Activated CD4-positive, alpha-beta T cell treated with anti-CD3 and anti-CD28 coated beads for 36 hours (primary cell): Measurements from ENCODE around the gene SETD5. TPM values are rescaled to one million over a fixed set of nuclear protein-coding genes. Genes with fewer than 3 reads are reported as not detected.

Experiments
- ATAC-seq: fragments of 200-7000 bp; cut with Tn5 transposase; one replicate; pipeline ENCODE4 v1.10.0; 2021; ENCODE audit warnings: mild to moderate bottlenecking, moderate library complexity
- CTCF ChIA-PET: fragments of 350-600 bp; sonication (Branson Sonifier 250); formaldehyde crosslinking; loops from one replicate; lab custom pipeline; 2021; ENCODE audit warnings: antibody characterized with exemption; lab: Charles Lee
- POLR2A ChIA-PET: fragments of 350-600 bp; sonication (Branson Sonifier 250); formaldehyde crosslinking; loops from one replicate; lab custom pipeline; 2021; ENCODE audit warnings: antibody characterized with exemption, inconsistent platforms; lab: Charles Lee
- DNase-seq: peaks from one replicate; pipeline ENCODE4 v3.0.0-alpha.2; 2020
- H3K27ac Mint-ChIP-seq: one replicate; pipeline ENCODE4 v1.8.0; 2021; ENCODE audit warnings: mixed read lengths
- H3K27me3 Mint-ChIP-seq: one replicate; pipeline ENCODE4 v1.8.0; 2021; ENCODE audit warnings: mixed read lengths
- H3K36me3 Mint-ChIP-seq: one replicate; pipeline ENCODE4 v1.8.0; 2021; ENCODE audit warnings: low read depth, mixed read lengths
- H3K4me1 Mint-ChIP-seq: one replicate; pipeline ENCODE4 v1.8.0; 2021; ENCODE audit warnings: mixed read lengths
- H3K4me3 Mint-ChIP-seq: one replicate; pipeline ENCODE4 v1.8.0; 2021; ENCODE audit warnings: mild to moderate bottlenecking, moderate library complexity, mixed read lengths
- H3K9me3 Mint-ChIP-seq: one replicate; pipeline ENCODE4 v1.8.0; 2021; ENCODE audit warnings: low read depth, mixed read lengths
- intact Hi-C, 2 experiments: fragments of 100-400 bp; cut with DNase I in 1 of 2; cut with micrococcal nuclease in 1 of 2; formaldehyde crosslinking; loops; one replicate each; pipeline versions ENCODE4 v1.14.2 to v1.15.1; 2022 to 2024; cut with DNase I, micrococcal nuclease
- total RNA-seq, 2 experiments: library from RNA; stranded (reverse); gene quantifications; one replicate each; pipeline ENCODE4 v1.2.3, GENCODE V29; 2021

Gene SETD5
- total RNA-seq, 2 experiments from 2014 or later: 115 to 148 TPM

DNA sequence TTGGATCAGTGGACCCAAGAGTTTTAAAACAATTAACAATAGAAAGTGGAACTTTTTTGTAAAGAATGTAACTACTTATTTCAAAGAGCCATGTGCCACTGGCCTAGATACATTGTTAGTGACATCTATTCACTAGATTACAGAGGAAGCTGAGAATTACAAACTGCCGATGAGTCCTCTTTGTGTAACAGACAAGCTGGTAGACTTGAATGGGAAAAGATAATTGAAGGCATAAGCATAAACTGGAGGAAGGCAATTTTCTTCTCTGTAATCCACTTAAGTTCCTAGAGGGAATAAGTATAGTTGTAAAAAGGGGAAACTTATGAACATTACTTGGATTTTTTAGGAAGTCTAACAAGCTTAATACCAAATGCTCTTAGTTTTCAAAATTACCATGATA, 19.4 kb upstream of the SETD5 start:
- CTCF ChIA-PET: interaction anchor here (1.1 to 1.7 kb wide), 4 partner anchors 8 to 25 kb away, joined by 3 to 5 read pairs (median 4); partner anchors contain the start of gene THUMPD3
- ATAC-seq (no peak), DNase-seq (no peak)
- peaks cover 22% of the 10 kb centered on the region for H3K4me1 Mint-ChIP-seq
- H3K9me3 Mint-ChIP-seq: no peaks in the 10 kb centered on the region
- H3K4me3 Mint-ChIP-seq: no peak overlapping the region
- H3K27me3 Mint-ChIP-seq: no peaks in the 10 kb centered on the region
- peaks cover 72% of the 10 kb centered on the region for H3K36me3 Mint-ChIP-seq
- intact Hi-C loops: no loop called here
- no peak overlapping the region for H3K27ac Mint-ChIP-seq
- POLR2A ChIA-PET: interaction anchor here (2.3 kb wide), 1 partner anchor 19 kb away, joined by 11 read pairs; no protein-coding TSS in a partner anchor

DNA sequence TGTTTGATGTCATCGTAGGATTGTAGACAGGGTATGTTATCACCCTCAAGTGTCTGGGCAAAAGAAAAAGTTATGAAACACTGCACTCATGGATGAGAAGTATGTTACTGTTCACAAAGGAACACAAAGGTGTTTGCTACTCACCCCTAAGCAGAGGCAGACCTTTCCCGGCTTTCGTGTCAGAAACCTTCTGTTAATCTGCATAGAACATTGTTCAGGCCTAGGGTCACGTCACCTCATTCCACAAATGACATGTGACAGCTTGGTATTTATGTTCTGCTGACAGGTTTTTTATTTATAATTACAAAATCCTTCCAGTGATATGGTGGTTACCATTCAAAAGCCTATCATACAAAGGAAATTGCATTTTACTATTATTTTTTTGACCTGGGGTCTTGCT, 18.1 kb upstream of the SETD5 start:
- intact Hi-C loops: no loop called here
- Mint-ChIP-seq H3K36me3 (peaks cover 74% of the 10 kb centered on the region), H3K9me3 (no peaks in the 10 kb centered on the region), H3K27ac (no peak overlapping the region), H3K27me3 (no peaks in the 10 kb centered on the region), H3K4me1 (peaks cover 14% of the 10 kb centered on the region), H3K4me3 (no peak overlapping the region)
- ChIA-PET POLR2A (interaction anchor here (0.5 to 0.6 kb wide), 2 partner anchors 14 to 343 kb away, joined by 4 to 10 read pairs; no protein-coding TSS in a partner anchor), CTCF (interaction anchor here (0.7 to 1.7 kb wide), 5 partner anchors 10 to 277 kb away, joined by 3 to 4 read pairs (median 4); no protein-coding TSS in a partner anchor)
- DNase-seq (no peak), ATAC-seq (no peak)

DNA sequence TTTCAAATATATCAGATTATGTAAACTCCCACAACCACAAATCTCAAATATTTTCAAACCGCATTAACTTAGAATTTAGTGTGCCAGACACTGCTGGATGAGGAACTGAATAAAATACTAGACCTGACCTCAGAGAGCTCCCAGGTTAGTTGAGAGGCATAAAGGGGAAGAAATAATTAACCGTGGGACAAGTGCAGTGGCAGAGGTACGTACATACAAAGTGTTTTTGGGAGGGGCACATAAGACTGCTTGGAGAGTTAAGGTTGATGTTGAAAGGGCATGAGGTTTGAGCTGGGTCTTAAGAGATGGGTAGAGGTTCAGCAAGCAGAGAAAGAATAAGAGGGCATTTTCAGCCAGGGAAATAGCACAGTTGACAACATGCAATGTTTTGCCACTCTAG, 17.4 kb upstream of the SETD5 start:
- Mint-ChIP-seq H3K27ac (peak overlapping the region; percentile 32), H3K9me3 (no peaks in the 10 kb centered on the region), H3K4me1 (peaks cover 15% of the 10 kb centered on the region), H3K27me3 (no peaks in the 10 kb centered on the region), H3K4me3 (no peak overlapping the region), H3K36me3 (peaks cover 73% of the 10 kb centered on the region)
- intact Hi-C loops: no loop called here
- DNase-seq (no peak), ATAC-seq (no peak)
- POLR2A ChIA-PET: no interaction called here
- CTCF ChIA-PET: interaction anchor here (0.7 to 1.2 kb wide), 3 partner anchors 9 to 276 kb away, joined by 3 to 4 read pairs (median 3); no protein-coding TSS in a partner anchor

DNA sequence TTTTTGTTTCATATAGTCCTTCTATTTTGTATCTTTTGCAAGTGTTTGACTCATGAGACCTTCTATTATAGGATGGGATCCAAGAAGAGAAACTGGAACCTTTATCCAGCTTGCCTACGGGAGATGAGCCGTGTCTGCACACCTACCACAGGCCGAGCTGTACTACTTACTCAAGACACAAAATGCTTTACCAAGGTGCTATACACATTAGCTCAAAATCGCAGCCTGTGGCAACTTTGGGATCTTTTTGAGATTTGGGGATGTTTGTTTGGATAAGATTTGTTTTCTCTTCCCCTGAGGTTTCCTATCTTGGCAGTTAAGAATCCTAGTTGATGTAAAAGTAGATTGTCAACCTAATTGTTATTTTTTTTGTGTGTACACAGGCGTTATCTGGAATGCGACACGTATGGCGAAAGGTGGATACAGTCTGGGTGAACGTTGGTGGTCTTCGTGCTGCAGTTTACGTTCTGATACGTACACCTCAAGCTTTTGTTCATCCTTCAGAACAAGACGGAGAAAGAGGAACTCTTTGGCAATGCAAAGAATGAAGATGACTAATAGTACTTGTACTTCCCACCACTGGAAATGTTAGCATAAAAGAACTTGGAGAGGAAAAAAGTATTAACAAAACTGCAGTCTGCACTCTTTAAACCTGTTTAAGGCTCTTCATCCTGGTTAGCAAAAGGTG, 13.1 kb upstream of the SETD5 start:
- no peak overlapping the region for H3K4me3 Mint-ChIP-seq
- intact Hi-C loops: loop anchor here in 1 of 2 experiments (1.0 kb wide), 1 partner anchor 9 kb away; no protein-coding TSS in a partner anchor
- ATAC-seq (peak; percentile 29), DNase-seq (no peak)
- no peaks in the 10 kb centered on the region for H3K9me3 Mint-ChIP-seq
- ChIA-PET POLR2A (interaction anchor here (0.7 to 1.2 kb wide), 2 partner anchors 11 to 407 kb away, joined by 3 read pairs; no protein-coding TSS in a partner anchor), CTCF (interaction anchor here (1.5 to 2.8 kb wide), 3 partner anchors 10 to 39 kb away, joined by 4 to 8 read pairs (median 7); no protein-coding TSS in a partner anchor)
- peak overlapping the region; percentile 40 for H3K27ac Mint-ChIP-seq
- H3K4me1 Mint-ChIP-seq: peaks cover 19% of the 10 kb centered on the region
- no peaks in the 10 kb centered on the region for H3K27me3 Mint-ChIP-seq
- H3K36me3 Mint-ChIP-seq: peaks cover 70% of the 10 kb centered on the region

DNA sequence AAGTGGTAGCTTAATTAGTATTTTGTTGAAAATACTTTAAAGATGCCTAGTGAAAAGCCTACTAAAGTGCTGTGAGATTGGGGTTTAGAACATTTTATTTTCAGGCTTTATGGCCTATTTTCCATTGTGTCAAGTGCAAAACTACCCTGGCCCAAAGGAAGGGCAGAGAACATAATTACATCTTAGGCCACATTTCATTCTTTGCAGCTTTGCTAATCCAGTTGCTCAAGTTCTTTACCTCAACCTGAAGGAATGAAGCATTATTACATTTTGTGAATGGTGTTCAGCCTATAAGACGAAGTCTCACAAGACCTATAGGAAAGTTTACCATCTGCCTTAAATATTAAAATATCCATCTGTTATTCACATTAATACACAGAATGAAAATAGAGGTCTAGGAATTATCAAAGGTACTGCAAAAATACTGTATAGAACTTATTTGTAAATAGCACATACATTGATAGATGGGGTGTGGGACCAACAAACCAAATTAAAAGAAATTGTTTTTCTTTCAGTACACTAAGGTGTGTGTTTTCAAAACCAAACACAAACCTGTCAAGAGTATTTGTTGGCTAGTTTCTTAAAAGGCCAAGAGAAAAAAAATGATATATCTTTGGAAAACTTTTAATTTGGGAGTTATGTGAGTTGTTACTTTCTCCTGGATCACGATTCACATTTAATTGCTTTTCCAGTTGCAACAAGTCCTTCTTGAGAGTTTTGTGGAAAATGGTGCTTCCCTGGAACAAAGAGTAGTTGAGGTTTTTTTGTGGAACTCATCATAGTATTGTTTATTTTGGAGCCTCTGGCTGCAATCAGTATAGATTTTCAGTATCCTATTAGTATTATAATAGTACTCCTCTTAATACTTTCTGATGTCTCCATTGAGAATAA, 12.0 kb upstream of the SETD5 start:
- peaks cover 71% of the 10 kb centered on the region for H3K36me3 Mint-ChIP-seq
- peak overlapping the region; percentile 25 for H3K27ac Mint-ChIP-seq
- POLR2A ChIA-PET: interaction anchor here (0.6 to 1.2 kb wide), 2 partner anchors 10 to 870 kb away, joined by 3 to 5 read pairs; no protein-coding TSS in a partner anchor
- no peaks in the 10 kb centered on the region for H3K9me3 Mint-ChIP-seq
- H3K4me3 Mint-ChIP-seq: no peak overlapping the region
- no peak for ATAC-seq
- peaks cover 23% of the 10 kb centered on the region for H3K4me1 Mint-ChIP-seq
- no peak for DNase-seq
- CTCF ChIA-PET: interaction anchor here (2.0 to 2.8 kb wide), 2 partner anchors 9 to 19 kb away, joined by 7 to 8 read pairs; no protein-coding TSS in a partner anchor
- intact Hi-C loops: loop anchor here in 1 of 2 experiments (5.0 kb wide), 1 partner anchor 37 kb away; no protein-coding TSS in a partner anchor
- H3K27me3 Mint-ChIP-seq: no peaks in the 10 kb centered on the region

DNA sequence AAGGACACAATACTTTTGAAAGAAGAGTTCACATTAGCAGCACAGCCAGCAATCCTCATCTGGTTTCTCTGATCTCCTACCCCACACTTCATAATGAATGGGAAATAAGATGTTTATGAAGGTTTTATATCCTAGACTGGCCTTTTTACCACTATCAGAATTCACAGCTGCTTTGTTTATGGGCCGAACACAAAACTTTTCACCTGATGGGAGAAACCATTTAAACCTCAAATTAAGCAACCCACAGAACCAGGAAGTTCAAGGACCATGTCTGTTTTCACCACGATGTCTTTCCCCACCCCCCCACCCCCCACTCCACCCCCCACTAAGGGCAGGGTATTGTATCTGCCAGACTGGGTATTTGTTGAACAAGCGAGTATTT, 11.3 kb upstream of the SETD5 start:
- H3K9me3 Mint-ChIP-seq: no peaks in the 10 kb centered on the region
- peaks cover 29% of the 10 kb centered on the region for H3K4me1 Mint-ChIP-seq
- no peaks in the 10 kb centered on the region for H3K27me3 Mint-ChIP-seq
- H3K4me3 Mint-ChIP-seq: no peak overlapping the region
- no peak for DNase-seq
- POLR2A ChIA-PET: interaction anchor here (1.2 kb wide), 1 partner anchor 9 kb away, joined by 5 read pairs; no protein-coding TSS in a partner anchor
- H3K36me3 Mint-ChIP-seq: peaks cover 75% of the 10 kb centered on the region
- H3K27ac Mint-ChIP-seq: peak overlapping the region; percentile 15
- CTCF ChIA-PET: no interaction called here
- ATAC-seq: no peak
- intact Hi-C loops: loop anchor here in 1 of 2 experiments (5.0 kb wide), 1 partner anchor 36 kb away; no protein-coding TSS in a partner anchor

DNA sequence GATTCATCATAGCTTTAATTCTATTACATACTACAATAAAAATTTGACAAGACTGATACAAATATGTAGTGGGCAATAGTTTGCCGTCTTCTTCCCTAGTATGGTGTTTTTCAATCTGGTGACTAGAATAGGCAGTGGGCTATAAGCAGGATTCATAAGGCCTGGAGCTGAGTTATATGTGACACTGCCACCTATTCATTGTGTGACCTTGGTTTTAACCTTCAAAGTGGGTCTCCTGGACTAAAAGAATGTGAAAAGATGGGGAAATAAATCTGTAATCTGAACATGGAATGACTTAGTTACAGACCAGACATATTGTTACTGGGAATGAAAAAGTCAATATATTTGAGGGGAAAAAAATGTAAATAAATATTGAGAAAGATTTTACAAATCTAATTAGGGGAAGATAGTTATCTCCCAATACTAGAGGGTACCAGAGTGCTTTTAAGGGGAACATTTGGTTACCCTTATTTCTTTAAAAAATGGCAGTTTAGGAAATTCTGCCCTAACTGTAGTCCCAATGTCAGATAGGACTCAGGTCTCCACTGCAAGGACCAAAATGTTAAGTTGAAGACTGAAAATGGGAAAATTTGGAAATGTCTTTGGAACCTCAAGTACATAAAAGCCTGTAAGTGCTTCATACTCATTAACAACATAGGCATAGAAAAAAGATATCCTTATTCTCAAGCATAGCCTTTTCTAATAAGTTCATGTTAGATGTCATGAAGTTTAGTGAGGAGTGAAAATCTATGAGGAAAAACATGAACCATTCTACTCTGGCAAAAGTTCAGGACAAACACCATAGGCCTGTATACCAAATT, 10.7 kb upstream of the SETD5 start:
- H3K36me3 Mint-ChIP-seq: peaks cover 78% of the 10 kb centered on the region
- intact Hi-C loops: loop anchor here in 1 of 2 experiments (5.0 kb wide), 1 partner anchor 36 kb away; no protein-coding TSS in a partner anchor
- no peak for ATAC-seq
- no peaks in the 10 kb centered on the region for H3K9me3 Mint-ChIP-seq
- ChIA-PET CTCF (no interaction called here), POLR2A (interaction anchor here (1.2 kb wide), 1 partner anchor 9 kb away, joined by 5 read pairs; no protein-coding TSS in a partner anchor)
- H3K4me3 Mint-ChIP-seq: no peak overlapping the region
- peaks cover 33% of the 10 kb centered on the region for H3K4me1 Mint-ChIP-seq
- DNase-seq: no peak
- H3K27ac Mint-ChIP-seq: peak overlapping the region; percentile 84
- H3K27me3 Mint-ChIP-seq: no peaks in the 10 kb centered on the region

DNA sequence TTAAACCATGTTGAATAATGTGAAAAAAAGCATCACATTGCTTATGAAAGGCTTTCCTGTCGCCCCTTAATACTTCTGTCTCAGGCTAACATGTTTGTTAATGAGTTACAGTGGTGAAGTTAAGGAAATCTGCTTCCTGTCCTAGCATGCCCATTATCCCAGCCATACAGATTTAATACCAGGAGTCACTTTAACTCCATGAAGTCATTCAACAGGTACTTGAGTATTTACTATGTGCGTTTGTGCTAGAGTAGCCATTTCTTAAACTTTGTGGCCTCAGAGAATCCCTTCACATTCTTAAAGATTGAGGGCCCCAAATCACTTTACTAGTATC, 10.1 kb upstream of the SETD5 start:
- no peak for ATAC-seq
- H3K27me3 Mint-ChIP-seq: no peaks in the 10 kb centered on the region
- CTCF ChIA-PET: no interaction called here
- no peak overlapping the region for H3K4me3 Mint-ChIP-seq
- H3K36me3 Mint-ChIP-seq: peaks cover 83% of the 10 kb centered on the region
- DNase-seq: no peak
- intact Hi-C loops: loop anchor here in 1 of 2 experiments (5.0 kb wide), 1 partner anchor 35 kb away; no protein-coding TSS in a partner anchor
- no peaks in the 10 kb centered on the region for H3K9me3 Mint-ChIP-seq
- H3K4me1 Mint-ChIP-seq: peaks cover 39% of the 10 kb centered on the region
- POLR2A ChIA-PET: interaction anchor here (0.6 to 1.0 kb wide), 3 partner anchors 8 to 24 kb away, joined by 3 to 5 read pairs (median 3); partner anchors contain the start of gene THUMPD3
- H3K27ac Mint-ChIP-seq: peak overlapping the region; percentile 63

DNA sequence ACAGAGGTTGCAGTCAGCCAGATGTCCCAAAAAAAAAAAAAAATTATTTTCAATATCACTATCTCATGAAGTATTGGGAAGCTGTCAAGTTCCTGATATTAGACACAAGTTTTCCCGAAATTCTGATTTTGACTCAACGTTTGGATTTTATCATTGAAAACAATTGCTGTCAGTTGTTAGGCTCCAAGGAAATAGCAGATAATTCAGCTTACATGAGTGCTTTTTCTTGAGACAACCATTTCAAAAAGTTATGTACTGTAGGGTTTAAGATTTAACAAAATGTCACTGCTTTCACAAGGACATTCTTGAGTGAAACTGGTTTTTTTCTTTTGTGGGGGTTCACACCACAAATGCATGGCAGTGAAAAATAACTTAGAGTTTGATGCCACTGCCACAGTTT, 9.3 kb upstream of the SETD5 start:
- Mint-ChIP-seq H3K4me1 (peaks cover 48% of the 10 kb centered on the region), H3K27me3 (no peaks in the 10 kb centered on the region), H3K9me3 (no peaks in the 10 kb centered on the region), H3K4me3 (no peak overlapping the region), H3K27ac (no peak overlapping the region), H3K36me3 (peaks cover 80% of the 10 kb centered on the region)
- DNase-seq: no peak
- intact Hi-C loops: loop anchor here in 1 of 2 experiments (5.0 kb wide), 1 partner anchor 34 kb away; no protein-coding TSS in a partner anchor
- ChIA-PET POLR2A (interaction anchor here (0.6 to 1.0 kb wide), 3 partner anchors 8 to 76 kb away, joined by 3 to 10 read pairs (median 3); no protein-coding TSS in a partner anchor), CTCF (interaction anchor here (1.1 kb wide), 1 partner anchor 38 kb away, joined by 3 read pairs; no protein-coding TSS in a partner anchor)
- no peak for ATAC-seq
